PFSK-1 (cell line): ENCODE data around the gene AGXT2.

Source experiments
- TAF1 ChIP-seq: IDR thresholded peaks from 2 replicates; pipeline ENCODE4 v1.6.1; 2012; ENCODE audit warnings: low read length, control low read depth, borderline replicate concordance; ENCODE audit not compliant: insufficient read depth
- TF ChIP-seq, protein P1 (sequence below), 2 experiments: IDR thresholded peaks; 2 replicates each; pipeline versions ENCODE4 v1.6.1 to v1.8.0; 2011 to 2012; ENCODE audit warnings: low read depth in 2 of 2, low read length in 2 of 2, control low read depth in 1 of 2, inconsistent platforms in 1 of 2, mild to moderate bottlenecking in 1 of 2, moderate library complexity in 1 of 2; ENCODE audit not compliant: insufficient read depth in 1 of 2

DNA sequence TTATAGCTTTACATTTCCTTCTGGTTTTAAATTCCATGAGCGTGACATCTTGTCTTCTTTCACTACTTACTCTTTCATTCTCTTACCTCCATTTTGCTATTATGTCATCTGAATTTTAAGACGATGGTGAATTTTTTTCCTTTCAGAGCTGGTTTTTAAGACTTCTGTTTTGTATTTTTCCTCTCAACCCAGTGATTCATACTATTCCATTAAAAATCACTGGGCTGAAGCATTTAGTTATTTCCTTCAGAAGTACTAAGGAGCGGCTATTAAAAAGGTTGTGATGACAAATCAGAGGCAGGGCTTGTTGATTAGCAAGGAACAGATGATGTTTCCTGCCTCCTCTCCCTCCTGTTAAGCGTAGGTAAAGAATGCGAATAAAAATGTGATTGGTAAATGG lies 16.5 kb downstream of the AGXT2 start:
- no peak for TF ChIP-seq TAF1
- TF ChIP-seq, protein P1, sequence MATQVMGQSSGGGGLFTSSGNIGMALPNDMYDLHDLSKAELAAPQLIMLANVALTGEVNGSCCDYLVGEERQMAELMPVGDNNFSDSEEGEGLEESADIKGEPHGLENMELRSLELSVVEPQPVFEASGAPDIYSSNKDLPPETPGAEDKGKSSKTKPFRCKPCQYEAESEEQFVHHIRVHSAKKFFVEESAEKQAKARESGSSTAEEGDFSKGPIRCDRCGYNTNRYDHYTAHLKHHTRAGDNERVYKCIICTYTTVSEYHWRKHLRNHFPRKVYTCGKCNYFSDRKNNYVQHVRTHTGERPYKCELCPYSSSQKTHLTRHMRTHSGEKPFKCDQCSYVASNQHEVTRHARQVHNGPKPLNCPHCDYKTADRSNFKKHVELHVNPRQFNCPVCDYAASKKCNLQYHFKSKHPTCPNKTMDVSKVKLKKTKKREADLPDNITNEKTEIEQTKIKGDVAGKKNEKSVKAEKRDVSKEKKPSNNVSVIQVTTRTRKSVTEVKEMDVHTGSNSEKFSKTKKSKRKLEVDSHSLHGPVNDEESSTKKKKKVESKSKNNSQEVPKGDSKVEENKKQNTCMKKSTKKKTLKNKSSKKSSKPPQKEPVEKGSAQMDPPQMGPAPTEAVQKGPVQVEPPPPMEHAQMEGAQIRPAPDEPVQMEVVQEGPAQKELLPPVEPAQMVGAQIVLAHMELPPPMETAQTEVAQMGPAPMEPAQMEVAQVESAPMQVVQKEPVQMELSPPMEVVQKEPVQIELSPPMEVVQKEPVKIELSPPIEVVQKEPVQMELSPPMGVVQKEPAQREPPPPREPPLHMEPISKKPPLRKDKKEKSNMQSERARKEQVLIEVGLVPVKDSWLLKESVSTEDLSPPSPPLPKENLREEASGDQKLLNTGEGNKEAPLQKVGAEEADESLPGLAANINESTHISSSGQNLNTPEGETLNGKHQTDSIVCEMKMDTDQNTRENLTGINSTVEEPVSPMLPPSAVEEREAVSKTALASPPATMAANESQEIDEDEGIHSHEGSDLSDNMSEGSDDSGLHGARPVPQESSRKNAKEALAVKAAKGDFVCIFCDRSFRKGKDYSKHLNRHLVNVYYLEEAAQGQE (IDR thresholded peaks at IDR 0.05; ENCODE audit: insufficient read depth in 1 of 2, low read depth in 2 of 2, low read length in 2 of 2): no peak
